Panc1 (cell line): ENCODE results near the gene PGBD5. TPM values are rescaled to one million over a fixed set of nuclear protein-coding genes. Genes with fewer than 3 reads are reported as not detected.

Experiments
- ATAC-seq: fragments of 200-7000 bp; cut with Tn5 transposase; 2 replicates; pipeline ENCODE4 v1.9.1; 2020; ENCODE audit warnings: mild to moderate bottlenecking, moderate library complexity
- BruUV-seq: library from RNA; stranded (reverse); fragments of 400-500 nt; replicated peaks from 2 replicates; lab custom pipeline; 2021; lab: Mats Ljungman, UMichigan
- CTCF ChIA-PET: fragments of 300-600 bp; sonication (Branson Sonifier 250); formaldehyde crosslinking; loops from one replicate; lab custom pipeline; 2022; ENCODE audit warnings: antibody characterized with exemption; lab: Charles Lee
- POLR2A ChIA-PET: fragments of 300-600 bp; sonication (Branson Sonifier 250); formaldehyde crosslinking; loops from one replicate; lab custom pipeline; 2022; ENCODE audit warnings: antibody characterized with exemption; lab: Charles Lee
- DNase-seq: peaks from one replicate; pipeline ENCODE4 v3.0.0-alpha.2; 2010; ENCODE audit warnings: low read depth, low spot score
- H3K27ac ChIP-seq: 2 replicates; pipeline ENCODE4 v1.5.1; 2011; ENCODE audit warnings: mild to moderate bottlenecking, low read length, inconsistent platforms
- H3K27me3 ChIP-seq: fragments of 200-500 bp; sonication (Bioruptor generic); 2 replicates; pipeline ENCODE4 v1.6.0; 2014; ENCODE audit warnings: low read length, inconsistent platforms; ENCODE audit not compliant: control insufficient read depth, insufficient read depth
- H3K36me3 ChIP-seq: fragments of 200-500 bp; sonication (Bioruptor generic); 2 replicates; pipeline ENCODE4 v1.5.1; 2014; ENCODE audit warnings: inconsistent platforms, mild to moderate bottlenecking, low read length, moderate library complexity; ENCODE audit not compliant: control insufficient read depth, insufficient read depth
- H3K4me1 ChIP-seq: 2 replicates; pipeline ENCODE4 v1.5.1; 2011; ENCODE audit warnings: inconsistent platforms, mild to moderate bottlenecking, low read length, moderate library complexity; ENCODE audit not compliant: control insufficient read depth, insufficient read depth
- H3K4me3 ChIP-seq, 2 experiments: 2 replicates each; pipeline ENCODE4 v1.5.1; 2011 to 2012; ENCODE audit warnings: low read depth in 2 of 2, low read length in 2 of 2, mild to moderate bottlenecking in 2 of 2, inconsistent platforms in 1 of 2, moderate library complexity in 1 of 2
- H3K9me3 ChIP-seq: fragments of 200-500 bp; sonication (Bioruptor generic); 2 replicates; pipeline ENCODE4 v1.5.1; 2014; ENCODE audit warnings: low read depth, mild to moderate bottlenecking, inconsistent platforms, low read length, moderate library complexity; ENCODE audit not compliant: control insufficient read depth, insufficient read depth
- CTCF ChIP-seq: fragments of 450-650 bp; IDR thresholded peaks from 2 replicates; pipeline ENCODE4 v1.5.1; 2017; ENCODE audit warnings: mild to moderate bottlenecking
- POLR2AphosphoS5 ChIP-seq: IDR thresholded peaks from 2 replicates; pipeline ENCODE4 v1.6.1; 2012; ENCODE audit warnings: mild to moderate bottlenecking, low read depth, low read length, moderate library complexity
- REST ChIP-seq, 2 experiments: IDR thresholded peaks; 2 replicates each; pipeline ENCODE4 v1.6.1; 2011 to 2012; ENCODE audit warnings: low read depth in 2 of 2, control low read depth in 1 of 2, low read length in 1 of 2, mild to moderate bottlenecking in 1 of 2, moderate library complexity in 1 of 2; ENCODE audit not compliant: insufficient read depth in 1 of 2
- SIN3A ChIP-seq: IDR thresholded peaks from 2 replicates; pipeline ENCODE4 v1.6.1; 2012; ENCODE audit warnings: low read depth, mild to moderate bottlenecking, low read length, moderate library complexity, borderline replicate concordance; ENCODE audit not compliant: insufficient read depth
- TCF7L2 ChIP-seq: IDR thresholded peaks from 2 replicates; pipeline ENCODE4 v1.6.1; 2011; ENCODE audit warnings: mild to moderate bottlenecking, low read depth, low read length, inconsistent platforms
- in situ Hi-C: cut with HindIII; loops from 2 replicates; pipeline ENCODE4 v1.10.0; 2016; ENCODE audit warnings: low sequenced_read_pairs, low pct_unique_long_range_greater_than_20kb
- intact Hi-C: fragments of 100-400 bp; cut with micrococcal nuclease; formaldehyde crosslinking; loops from one replicate; pipeline ENCODE4 v1.10.0; 2022; ENCODE audit not compliant: unreplicated experiment
- total RNA-seq: library from RNA; stranded (reverse); gene quantifications from one replicate; pipeline ENCODE4 v1.2.1, GENCODE V29; 2021; ENCODE audit not compliant: unreplicated experiment

Gene PGBD5
- total RNA-seq, 1 experiment from 2014 or later: 0.05 TPM

- H3K36me3 ChIP-seq: no peaks in the 10 kb centered on the region
- BruUV-seq: no TSS peak
- intact Hi-C loops (no loop called here), in situ Hi-C loops (no loop called here)
- TF ChIP-seq SIN3A (no peak), REST (IDR thresholded peaks at IDR 0.05; ENCODE audit: insufficient read depth in 1 of 2, low read depth in 2 of 2, low read length in 1 of 2) (peak; percentile 73 to 83)
- ChIA-PET CTCF (no interaction called here), POLR2A (no interaction called here)
- ATAC-seq: 0 out of 2 replicates have a peak, but pooled peaks have one; percentile 5
- no peak for DNase-seq
- no peak overlapping the region for H3K27ac ChIP-seq
- H3K4me3 ChIP-seq: no peak overlapping the region
- no peaks in the 10 kb centered on the region for H3K9me3 ChIP-seq
- no peaks in the 10 kb centered on the region for H3K27me3 ChIP-seq
- H3K4me1 ChIP-seq: no peaks in the 10 kb centered on the region
Measured at GRCh38 chr1:230288641-230289349, 137.3 kb downstream of the PGBD5 start.

GRCh38 chr1:230287674-230288315, 138.3 kb downstream of the PGBD5 start:
- ChIA-PET CTCF (no interaction called here), POLR2A (no interaction called here)
- Histone ChIP-seq H3K27me3 (no peaks in the 10 kb centered on the region), H3K4me1 (no peaks in the 10 kb centered on the region), H3K27ac (no peak overlapping the region), H3K36me3 (no peaks in the 10 kb centered on the region), H3K4me3 (no peak overlapping the region), H3K9me3 (no peaks in the 10 kb centered on the region)
- intact Hi-C loops (no loop called here), in situ Hi-C loops (no loop called here)
- TF ChIP-seq CTCF (no peak), REST (IDR thresholded peaks at IDR 0.05; ENCODE audit: insufficient read depth in 1 of 2, low read depth in 2 of 2, low read length in 1 of 2) (no peak), TCF7L2 (no peak), SIN3A (no peak), POLR2AphosphoS5 (no peak)
- no peak for DNase-seq
- no TSS peak for BruUV-seq
- ATAC-seq: peak; percentile 37; the same call in 1 of the 2 replicates
